T-helper 1 cell treated with Interleukin-12 subunit alpha and Interleukin-12 subunit beta and Interleukin-4 antibody, amounts not matched to agents 30 ng/mL and 1 ng/mL, for 36 hours (primary cell): ENCODE results near the gene ADAMTSL4. TPM values are rescaled to one million over a fixed set of nuclear protein-coding genes. Genes with fewer than 3 reads are reported as not detected.
"Not testable (repeated sequence)": the region's sequence is repeated elsewhere in the genome, so short reads cannot be mapped to it uniquely, and the experiment has no call there.

Experiments
- intact Hi-C: fragments of 100-400 bp; cut with micrococcal nuclease; formaldehyde crosslinking; loops from one replicate; pipeline ENCODE4 v1.15.1; 2024
- total RNA-seq: library from RNA; stranded (reverse); gene quantifications from 2 replicates; pipeline ENCODE4 v1.2.3, GENCODE V29; 2022

ADAMTSL4 gene
- total RNA-seq, 1 donor from 2014 or later: 1.1 TPM

GRCh38 chr1:150564051-150564991, 15.1 kb downstream of the ADAMTSL4 start:
- intact Hi-C loops: loop anchor here (2.0 to 5.0 kb wide), 4 partner anchors 203 to 718 kb away; partner anchors contain the start of genes CDC42SE1, CTSS, TNFAIP8L2 and ZNF687

- intact Hi-C loops: loop anchor here (2.0 to 5.0 kb wide), 2 partner anchors 591 to 782 kb away; partner anchors contain the start of genes RFX5 and TNFAIP8L2
These were observed 16.2 kb downstream of the ADAMTSL4 start for GRCh38 chr1:150565240-150565991.

GRCh38 chr1:150566589-150567340, 17.6 kb downstream of the ADAMTSL4 start:
- intact Hi-C loops: loop anchor here (1.0 to 5.0 kb wide), 5 partner anchors 13 to 781 kb away; partner anchors contain the start of genes ENSA, GOLPH3L, MCL1 and RFX5

GRCh38 chr1:150567341-150567716, 18.1 kb downstream of the ADAMTSL4 start:
- intact Hi-C loops: loop anchor here (1.0 to 5.0 kb wide), 5 partner anchors 12 to 780 kb away; partner anchors contain the start of genes ENSA, GOLPH3L, MCL1 and RFX5

- intact Hi-C loops: loop anchor here (1.0 to 5.0 kb wide), 6 partner anchors 11 to 779 kb away; partner anchors contain the start of genes ENSA, GOLPH3L, MCL1 and RFX5
These were observed 18.7 kb downstream of the ADAMTSL4 start for GRCh38 chr1:150567717-150568593.

GRCh38 chr1:150568594-150568966, 19.4 kb downstream of the ADAMTSL4 start:
- intact Hi-C loops: loop anchor here (2.0 to 5.0 kb wide), 2 partner anchors 410 to 779 kb away; partner anchors contain the start of gene RFX5

GRCh38 chr1:150572918-150573647, 23.9 kb downstream of the ADAMTSL4 start:
- intact Hi-C loops: no loop called here

- intact Hi-C loops: not testable (repeated sequence)
These were observed 24.5 kb downstream of the ADAMTSL4 start for GRCh38 chr1:150573648-150574071.

GRCh38 chr1:150574260-150575071, 25.3 kb downstream of the ADAMTSL4 start:
- intact Hi-C loops: loop anchor here (5.0 kb wide), 1 partner anchor 483 kb away; the partner anchor contains the start of gene CDC42SE1

- intact Hi-C loops: loop anchor here (5.0 kb wide), 1 partner anchor 482 kb away; the partner anchor contains the start of gene CDC42SE1
These were observed 25.9 kb downstream of the ADAMTSL4 start for GRCh38 chr1:150575072-150575489.

- intact Hi-C loops: loop anchor here (5.0 kb wide), 1 partner anchor 482 kb away; the partner anchor contains the start of gene CDC42SE1
These were observed 26.5 kb downstream of the ADAMTSL4 start for GRCh38 chr1:150575518-150576366.

GRCh38 chr1:150576367-150576711, 27.1 kb downstream of the ADAMTSL4 start:
- intact Hi-C loops: loop anchor here (5.0 kb wide), 1 partner anchor 481 kb away; the partner anchor contains the start of gene CDC42SE1

GRCh38 chr1:150576794-150577556, 27.8 kb downstream of the ADAMTSL4 start:
- intact Hi-C loops: loop anchor here (5.0 kb wide), 1 partner anchor 480 kb away; the partner anchor contains the start of gene CDC42SE1

- intact Hi-C loops: loop anchor here (2.0 to 5.0 kb wide), 2 partner anchors 299 to 480 kb away; partner anchors contain the start of genes ARNT and CDC42SE1
These were observed 28.5 kb downstream of the ADAMTSL4 start for GRCh38 chr1:150577557-150578271.
